HG02885 (cell line): ENCODE results near the gene CIB4.

Source experiments
- ATAC-seq: cut with Tn5 transposase; IDR thresholded peaks from one replicate; pipeline ENCODE4 v1.9.1; 2021; ENCODE audit warnings: mild to moderate bottlenecking; ENCODE audit not compliant: unreplicated experiment, poor library complexity

CIB4 gene

GRCh38 chr2:26646986-26647672 lies 6.0 kb upstream of the CIB4 start:
- no peak for ATAC-seq

- ATAC-seq, result no peak
Measured at GRCh38 chr2:26645762-26646161, 4.6 kb upstream of the CIB4 start.

- ATAC-seq, result no peak
Measured at GRCh38 chr2:26644188-26644835, 3.1 kb upstream of the CIB4 start.

GRCh38 chr2:26642429-26642828 lies 1.3 kb upstream of the CIB4 start:
- no peak for ATAC-seq

- no peak for ATAC-seq
Measured at GRCh38 chr2:26640331-26640745, 828 bp downstream of the CIB4 start.

GRCh38 chr2:26639685-26640243 lies 1.4 kb downstream of the CIB4 start:
- no peak for ATAC-seq

- no peak for ATAC-seq
Measured at GRCh38 chr2:26637811-26638310, 3.3 kb downstream of the CIB4 start.

GRCh38 chr2:26636935-26637334 lies 4.2 kb downstream of the CIB4 start:
- ATAC-seq, result no peak

GRCh38 chr2:26635401-26635800 lies 5.8 kb downstream of the CIB4 start:
- no peak for ATAC-seq

GRCh38 chr2:26634636-26635230 lies 6.4 kb downstream of the CIB4 start:
- ATAC-seq, result no peak

GRCh38 chr2:26633993-26634595 lies 7.1 kb downstream of the CIB4 start:
- no peak for ATAC-seq

GRCh38 chr2:26633351-26633945 lies 7.7 kb downstream of the CIB4 start:
- no peak for ATAC-seq

- no peak for ATAC-seq
Measured at GRCh38 chr2:26632624-26633185, 8.5 kb downstream of the CIB4 start.

- ATAC-seq, result no peak
Measured at GRCh38 chr2:26631401-26632170, 9.6 kb downstream of the CIB4 start.

GRCh38 chr2:26630669-26631360 lies 10.4 kb downstream of the CIB4 start:
- no peak for ATAC-seq

- ATAC-seq, result no peak
Measured at GRCh38 chr2:26630235-26630634, 10.9 kb downstream of the CIB4 start.

- ATAC-seq, result no peak
Measured at GRCh38 chr2:26629751-26630150, 11.4 kb downstream of the CIB4 start.

- no peak for ATAC-seq
Measured at GRCh38 chr2:26629346-26629630, 11.9 kb downstream of the CIB4 start.
